IMR-90 (cell line): Measurements from ENCODE around the gene FRY. TPM values are rescaled to one million over a fixed set of nuclear protein-coding genes. Genes with fewer than 3 reads are reported as not detected.

Experiments
- ATAC-seq: fragments of 200-7000 bp; cut with Tn5 transposase; 2 replicates; pipeline ENCODE4 v1.9.1; 2020; ENCODE audit warnings: low read depth, mild to moderate bottlenecking, moderate library complexity
- BruUV-seq: library from RNA; stranded (reverse); fragments of 400-500 nt; replicated peaks from 2 replicates; lab custom pipeline; 2021; lab: Mats Ljungman, UMichigan
- CTCF ChIA-PET: fragments of 300-600 bp; formaldehyde crosslinking; extraction: SDS; loops from one replicate; lab custom pipeline; 2021; ENCODE audit warnings: antibody characterized with exemption; lab: Yijun Ruan, JAX
- POLR2A ChIA-PET: fragments of 300-600 bp; sonication (Branson Sonifier 250); formaldehyde crosslinking; loops from one replicate; lab custom pipeline; 2022; ENCODE audit warnings: antibody characterized with exemption; ENCODE audit not compliant: unreplicated experiment; lab: Charles Lee
- DNase-seq: peaks from one replicate; pipeline ENCODE4 v3.0.0; 2013
- H2AFZ ChIP-seq: replicated peaks from 2 replicates; pipeline ENCODE3; 2013; ENCODE audit warnings: low read length, mild to moderate bottlenecking; ENCODE audit not compliant: poor library complexity
- H2AK5ac ChIP-seq: 2 replicates; pipeline ENCODE4 v1.6.1; 2013; ENCODE audit warnings: low read depth, low read length, inconsistent platforms
- H2AK9ac ChIP-seq: replicated peaks from 2 replicates; pipeline ENCODE3; 2013; ENCODE audit warnings: mild to moderate bottlenecking, low read depth, low read length, moderate library complexity; ENCODE audit not compliant: poor library complexity
- H2BK120ac ChIP-seq: 2 replicates; pipeline ENCODE4 v1.6.1; 2013; ENCODE audit warnings: low read depth, low read length, inconsistent platforms
- H2BK15ac ChIP-seq: 3 replicates; pipeline ENCODE4 v1.6.1; 2013; ENCODE audit warnings: low read depth, low read length, inconsistent platforms
- H2BK20ac ChIP-seq: 2 replicates; pipeline ENCODE4 v1.6.1; 2013; ENCODE audit warnings: low read depth, mild to moderate bottlenecking, inconsistent platforms, low read length, moderate library complexity
- H2BK5ac ChIP-seq: 2 replicates; pipeline ENCODE4 v1.6.1; 2013; ENCODE audit warnings: mild to moderate bottlenecking, low read depth, low read length, inconsistent platforms; ENCODE audit not compliant: poor library complexity, severe bottlenecking
- H3K14ac ChIP-seq: replicated peaks from 2 replicates; pipeline ENCODE4 v1.6.1; 2013; ENCODE audit warnings: low read depth, low read length, inconsistent platforms
- H3K18ac ChIP-seq: 2 replicates; pipeline ENCODE4 v1.6.1; 2013; ENCODE audit warnings: low read depth, low read length, control low read depth
- H3K23ac ChIP-seq: 2 replicates; pipeline ENCODE4 v1.6.1; 2013; ENCODE audit warnings: low read depth, low read length, inconsistent platforms
- H3K27ac ChIP-seq: 2 replicates; pipeline ENCODE4 v1.5.1; 2013; ENCODE audit warnings: mild to moderate bottlenecking, control low read depth, low read length; ENCODE audit not compliant: insufficient read depth
- H3K27me3 ChIP-seq: 2 replicates; pipeline ENCODE4 v1.6.1; 2013; ENCODE audit warnings: low read length; ENCODE audit not compliant: control insufficient read depth, insufficient read depth
- H3K36me3 ChIP-seq: 2 replicates; pipeline ENCODE4 v1.6.1; 2013; ENCODE audit warnings: low read length, mixed read lengths; ENCODE audit not compliant: control insufficient read depth, insufficient read depth
- H3K4ac ChIP-seq: 2 replicates; pipeline ENCODE4 v1.6.1; 2013; ENCODE audit warnings: low read depth, low read length, inconsistent platforms
- H3K4me1 ChIP-seq: 2 replicates; pipeline ENCODE4 v1.6.1; 2013; ENCODE audit warnings: low read length, mixed read lengths; ENCODE audit not compliant: control insufficient read depth, insufficient read depth
- H3K4me2 ChIP-seq: 2 replicates; pipeline ENCODE4 v1.6.1; 2013; ENCODE audit warnings: low read depth, mild to moderate bottlenecking, control low read depth, low read length, moderate library complexity
- H3K4me3 ChIP-seq: 2 replicates; pipeline ENCODE4 v1.5.1; 2013; ENCODE audit warnings: low read depth, mild to moderate bottlenecking, control low read depth, low read length, moderate library complexity; ENCODE audit not compliant: insufficient read depth
- H3K56ac ChIP-seq: 2 replicates; pipeline ENCODE4 v1.6.1; 2013; ENCODE audit warnings: low read length, inconsistent platforms; ENCODE audit not compliant: insufficient read depth; ENCODE audit errors: extremely low read depth
- H3K79me1 ChIP-seq, 2 experiments: 2 replicates each; pipeline ENCODE4 v1.6.1; 2013; ENCODE audit warnings: low read length in 2 of 2, inconsistent platforms in 1 of 2, low read depth in 1 of 2
- H3K9ac ChIP-seq: 2 replicates; pipeline ENCODE4 v1.6.1; 2013; ENCODE audit warnings: low read depth, low read length, control low read depth
- H3K9me1 ChIP-seq: 2 replicates; pipeline ENCODE4 v1.6.1; 2013; ENCODE audit warnings: low read length, inconsistent platforms; ENCODE audit not compliant: insufficient read depth
- H3K9me3 ChIP-seq: 2 replicates; pipeline ENCODE4 v1.6.1; 2013; ENCODE audit warnings: low read length; ENCODE audit not compliant: control insufficient read depth, insufficient read depth
- H4K20me1 ChIP-seq: 2 replicates; pipeline ENCODE4 v1.6.1; 2013; ENCODE audit warnings: low read length, inconsistent platforms; ENCODE audit not compliant: insufficient read depth
- H4K5ac ChIP-seq: 2 replicates; pipeline ENCODE4 v1.6.1; 2013; ENCODE audit warnings: mild to moderate bottlenecking, low read depth, low read length, control low read depth
- H4K8ac ChIP-seq, 2 experiments: 2 replicates each; pipeline ENCODE4 v1.6.1; 2013; ENCODE audit warnings: low read depth in 2 of 2, low read length in 2 of 2, control low read depth in 1 of 2, inconsistent platforms in 1 of 2
- H4K91ac ChIP-seq: 2 replicates; pipeline ENCODE4 v1.6.1; 2013; ENCODE audit warnings: low read depth, low read length, inconsistent platforms; ENCODE audit not compliant: insufficient read depth
- FOS ChIP-seq: fragments of 150-350 bp; IDR thresholded peaks from 2 replicates; pipeline ENCODE4 v1.6.1; 2016; ENCODE audit warnings: low read depth, low read length
- MAFK ChIP-seq: IDR thresholded peaks from 2 replicates; pipeline ENCODE4 v1.6.1; 2012; ENCODE audit warnings: low read depth, low read length, improper control_type of control experiment
- MAZ ChIP-seq: IDR thresholded peaks from 2 replicates; pipeline ENCODE4 v1.6.1; 2012; ENCODE audit warnings: low read depth, mild to moderate bottlenecking, low read length, improper control_type of control experiment, moderate library complexity, borderline replicate concordance
- MXI1 ChIP-seq: IDR thresholded peaks from 2 replicates; pipeline ENCODE4 v1.6.1; 2012; ENCODE audit warnings: low read depth, mild to moderate bottlenecking, low read length, moderate library complexity, borderline replicate concordance
- POLR2A ChIP-seq: IDR thresholded peaks from 2 replicates; pipeline ENCODE4 v1.6.1; 2012; ENCODE audit warnings: mild to moderate bottlenecking, low read depth, low read length
- RCOR1 ChIP-seq: IDR thresholded peaks from 2 replicates; pipeline ENCODE4 v1.6.1; 2012; ENCODE audit warnings: mild to moderate bottlenecking, low read length, improper control_type of control experiment; ENCODE audit not compliant: insufficient replicate concordance
- SMC3 ChIP-seq: fragments of 150-350 bp; IDR thresholded peaks from 2 replicates; pipeline ENCODE4 v1.6.1; 2016; ENCODE audit warnings: low read depth, mild to moderate bottlenecking, antibody characterized with exemption, low read length, moderate library complexity
- WGBS, 2 experiments: methylation state at CpG; one replicate each; pipeline versions ENCODE4 v1.1.5 to v1.1.7; 2013; ENCODE audit warnings: missing lambda C conversion rate in 2 of 2; ENCODE audit not compliant: insufficient read length in 1 of 2; ENCODE audit errors: extremely low coverage in 2 of 2; 5-methylcytosine and 5-hydroxymethylcytosine counted together
- dilution Hi-C: fragments of 300-500 bp; cut with HindIII; formaldehyde crosslinking; loops from one replicate; pipeline ENCODE4 v1.14.3; 2018; ENCODE audit warnings: low sequenced_read_pairs; ENCODE audit not compliant: unreplicated experiment
- in situ Hi-C: fragments of 300-500 bp; cut with MboI; formaldehyde crosslinking; loops from 3 replicates; pipeline ENCODE4 v1.14.3; 2019; ENCODE audit warnings: low sequenced_read_pairs, inconsistent platforms, mixed read lengths
- intact Hi-C: fragments of 100-400 bp; cut with micrococcal nuclease; formaldehyde crosslinking; loops from 2 replicates; pipeline ENCODE4 v1.10.0; 2022
- polyA plus RNA-seq, 3 experiments: library from polyadenylated mRNA; depleted of rRNA; stranded (reverse); fragments of >200 nt; gene quantifications; 2 replicates each; pipeline ENCODE4 v1.2.3, GENCODE V29; 2012; ENCODE audit warnings: low replicate concordance in 1 of 3
- total RNA-seq: library from RNA; depleted of rRNA; stranded (reverse); fragments of >200 nt; gene quantifications from 2 replicates; pipeline ENCODE4 v1.2.3, GENCODE V29; 2012
- TF ChIP-seq, protein P1 (sequence below): conservative IDR thresholded peaks from 2 replicates; pipeline ENCODE4 v1.5.1; 2012; ENCODE audit warnings: mild to moderate bottlenecking, low read depth, low read length, improper control_type of control experiment

FRY gene
- total and polyA plus RNA-seq, 2 of the 4 experiments (the other 2 are of a cell fraction): 3.0 to 4.8 TPM

DNA sequence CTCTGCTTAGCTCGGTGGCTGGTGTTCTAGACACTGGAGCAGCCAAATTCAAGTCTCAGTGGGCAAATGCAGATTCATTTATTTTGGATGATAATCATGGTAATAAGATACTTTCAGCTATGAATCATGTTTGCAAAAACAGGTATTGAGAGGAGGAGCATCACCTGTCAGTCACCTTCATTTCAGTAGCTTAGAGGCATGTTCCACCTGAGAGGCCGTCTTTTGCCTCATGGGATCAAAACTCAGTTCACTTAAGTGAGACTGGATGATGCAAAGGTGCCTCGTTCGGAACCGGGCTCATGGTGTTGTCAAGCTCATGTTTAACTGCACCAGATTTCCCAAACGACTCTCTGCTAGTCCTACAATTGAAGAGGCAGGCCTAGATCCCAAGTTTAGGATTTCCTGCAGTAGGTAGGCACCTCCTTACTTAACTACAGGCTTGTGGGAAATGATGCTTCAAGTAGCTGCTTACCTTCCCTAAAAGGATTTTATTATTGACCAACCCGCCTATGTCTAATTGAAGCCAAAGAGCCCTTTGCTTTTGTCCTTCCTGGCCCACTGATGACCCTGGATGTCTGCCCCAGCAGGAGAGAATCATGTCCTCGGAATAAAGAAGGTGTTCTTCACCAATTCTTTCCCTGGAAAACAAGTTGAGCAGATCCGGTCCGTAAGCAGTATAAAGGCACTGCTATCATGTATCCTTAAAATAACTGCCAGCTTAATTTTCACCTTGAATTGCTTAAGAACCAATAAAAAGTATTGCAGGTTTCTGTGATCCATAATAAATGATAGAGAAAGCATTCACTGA, 223.5 kb downstream of the FRY start:
- no TSS peak for BruUV-seq
- POLR2A ChIA-PET: interaction anchor here (0.6 kb wide), 1 partner anchor 1951 kb away, joined by 10 read pairs; no protein-coding TSS in a partner anchor
- no peak overlapping the region for H3K9ac ChIP-seq

More for the DNA sequence above, 223.5 kb downstream of the FRY start:
- Histone ChIP-seq H4K5ac (no peak overlapping the region), H3K4me2 (no peak overlapping the region), H3K9me3 (no peaks in the 10 kb centered on the region), H3K27ac (no peak overlapping the region), H2BK15ac (0 out of 3 replicates have a peak overlapping the region, but pooled peaks have one; percentile 54), H2BK5ac (no peak overlapping the region), H3K9me1 (0 out of 2 replicates have a peak, but pooled peaks cover 3% of the 10 kb centered on the region), H2BK20ac (no peak overlapping the region; the same call in 1 of the 2 replicates), H3K4me3 (no peak overlapping the region), H4K8ac (no peak overlapping the region), H4K20me1 (no peaks in the 10 kb centered on the region), H3K79me1 (no peaks in the 10 kb centered on the region), H3K36me3 (peaks cover 9% of the 10 kb centered on the region), H4K91ac (peak overlapping the region; percentile 24; the same call in 1 of the 2 replicates), H3K14ac (no peak overlapping the region), H3K18ac (no peak overlapping the region), H2AFZ (no peak overlapping the region), H3K4me1 (no peaks in the 10 kb centered on the region; the same call in 1 of the 2 replicates), H2BK120ac (no peak overlapping the region), H3K27me3 (no peaks in the 10 kb centered on the region), H2AK5ac (no peak overlapping the region; the same call in 1 of the 2 replicates), H3K56ac (no peak overlapping the region), H2AK9ac (no peak overlapping the region), H3K23ac (no peak overlapping the region), H3K4ac (no peak overlapping the region)
- 93% methylated on average over 3 of the region's 10 CpGs; no CpG with 5 or more reads in 1 of the 2 experiments for WGBS, 2 experiments
- DNase-seq (no peak), ATAC-seq (no peak)
- CTCF ChIA-PET: interaction anchor here (0.7 to 3.0 kb wide), 2 partner anchors 9 to 1507 kb away, joined by 3 to 14 read pairs; no protein-coding TSS in a partner anchor
- dilution Hi-C loops (no loop called here), intact Hi-C loops (no loop called here), in situ Hi-C loops (no loop called here)
- TF ChIP-seq MAZ (no peak), SMC3 (no peak), MXI1 (no peak), MAFK (no peak), POLR2A (no peak), FOS (no peak), RCOR1 (no peak)
- TF ChIP-seq, protein P1, sequence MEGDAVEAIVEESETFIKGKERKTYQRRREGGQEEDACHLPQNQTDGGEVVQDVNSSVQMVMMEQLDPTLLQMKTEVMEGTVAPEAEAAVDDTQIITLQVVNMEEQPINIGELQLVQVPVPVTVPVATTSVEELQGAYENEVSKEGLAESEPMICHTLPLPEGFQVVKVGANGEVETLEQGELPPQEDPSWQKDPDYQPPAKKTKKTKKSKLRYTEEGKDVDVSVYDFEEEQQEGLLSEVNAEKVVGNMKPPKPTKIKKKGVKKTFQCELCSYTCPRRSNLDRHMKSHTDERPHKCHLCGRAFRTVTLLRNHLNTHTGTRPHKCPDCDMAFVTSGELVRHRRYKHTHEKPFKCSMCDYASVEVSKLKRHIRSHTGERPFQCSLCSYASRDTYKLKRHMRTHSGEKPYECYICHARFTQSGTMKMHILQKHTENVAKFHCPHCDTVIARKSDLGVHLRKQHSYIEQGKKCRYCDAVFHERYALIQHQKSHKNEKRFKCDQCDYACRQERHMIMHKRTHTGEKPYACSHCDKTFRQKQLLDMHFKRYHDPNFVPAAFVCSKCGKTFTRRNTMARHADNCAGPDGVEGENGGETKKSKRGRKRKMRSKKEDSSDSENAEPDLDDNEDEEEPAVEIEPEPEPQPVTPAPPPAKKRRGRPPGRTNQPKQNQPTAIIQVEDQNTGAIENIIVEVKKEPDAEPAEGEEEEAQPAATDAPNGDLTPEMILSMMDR: no peak
